Measurements from ENCODE around the gene BHLHE40.
"Not testable (repeated sequence)": the region's sequence is repeated elsewhere in the genome, so short reads cannot be mapped to it uniquely, and the experiment has no call there.

Gene BHLHE40

DNA sequence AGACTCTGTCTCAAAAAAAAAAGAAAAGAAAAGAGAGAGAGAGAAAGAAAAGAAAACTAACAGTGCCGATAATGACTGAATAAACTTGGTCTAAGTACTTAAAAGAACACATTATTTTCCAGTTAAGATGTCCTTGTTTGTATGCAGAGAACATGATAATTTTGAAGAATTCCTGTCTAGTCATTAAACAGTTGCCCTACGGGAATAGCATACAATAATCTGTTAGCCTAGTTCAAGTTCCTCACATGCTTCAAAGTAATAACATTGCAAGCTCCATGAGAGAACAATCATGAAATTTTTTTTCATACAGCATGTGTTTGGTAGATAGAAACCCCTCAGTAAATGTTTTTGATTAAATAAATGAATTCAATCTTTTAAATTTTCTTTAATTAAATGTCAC, 23.1 kb upstream of the BHLHE40 start:
- TF ChIP-seq, protein P1, sequence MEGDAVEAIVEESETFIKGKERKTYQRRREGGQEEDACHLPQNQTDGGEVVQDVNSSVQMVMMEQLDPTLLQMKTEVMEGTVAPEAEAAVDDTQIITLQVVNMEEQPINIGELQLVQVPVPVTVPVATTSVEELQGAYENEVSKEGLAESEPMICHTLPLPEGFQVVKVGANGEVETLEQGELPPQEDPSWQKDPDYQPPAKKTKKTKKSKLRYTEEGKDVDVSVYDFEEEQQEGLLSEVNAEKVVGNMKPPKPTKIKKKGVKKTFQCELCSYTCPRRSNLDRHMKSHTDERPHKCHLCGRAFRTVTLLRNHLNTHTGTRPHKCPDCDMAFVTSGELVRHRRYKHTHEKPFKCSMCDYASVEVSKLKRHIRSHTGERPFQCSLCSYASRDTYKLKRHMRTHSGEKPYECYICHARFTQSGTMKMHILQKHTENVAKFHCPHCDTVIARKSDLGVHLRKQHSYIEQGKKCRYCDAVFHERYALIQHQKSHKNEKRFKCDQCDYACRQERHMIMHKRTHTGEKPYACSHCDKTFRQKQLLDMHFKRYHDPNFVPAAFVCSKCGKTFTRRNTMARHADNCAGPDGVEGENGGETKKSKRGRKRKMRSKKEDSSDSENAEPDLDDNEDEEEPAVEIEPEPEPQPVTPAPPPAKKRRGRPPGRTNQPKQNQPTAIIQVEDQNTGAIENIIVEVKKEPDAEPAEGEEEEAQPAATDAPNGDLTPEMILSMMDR (conservative IDR thresholded peaks at IDR 0.05; ENCODE audit: low read depth) = no peak
- ChIA-PET POLR2A (ENCODE audit: low non-redundant PET) (no interaction called here), CTCF (no interaction called here)
- no peak overlapping the region for H3K27ac ChIP-seq
- no peak for DNase-seq (ENCODE audit: low spot score)

DNA sequence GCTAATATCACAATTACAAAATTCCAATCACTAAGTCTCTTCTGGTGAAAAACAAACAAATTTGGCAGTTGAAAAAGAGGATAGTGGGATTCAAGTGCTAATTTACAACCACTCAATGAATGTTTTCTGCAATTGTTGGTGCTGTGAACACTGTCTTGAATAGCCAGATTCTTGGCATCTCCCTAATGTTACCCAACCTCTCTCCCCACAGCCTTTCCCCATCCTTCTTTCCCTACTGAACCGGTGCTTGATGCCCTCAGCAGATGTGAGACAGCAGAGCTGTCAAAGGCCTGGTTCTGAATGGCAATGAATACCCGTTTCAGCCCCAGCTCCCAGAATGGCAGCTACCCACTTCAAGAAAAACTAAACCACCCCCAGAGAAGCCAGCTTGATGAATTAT, 22.5 kb upstream of the BHLHE40 start:
- TF ChIP-seq, protein P1 (conservative IDR thresholded peaks at IDR 0.05; ENCODE audit: low read depth) = no peak
- H3K27ac ChIP-seq = no peak overlapping the region
- POLR2A ChIA-PET (ENCODE audit: low non-redundant PET) = no interaction called here
- DNase-seq (ENCODE audit: low spot score) = no peak
- CTCF ChIA-PET = interaction anchor here (0.5 kb wide), 1 partner anchor 253 kb away, joined by 3 read pairs; no protein-coding TSS in a partner anchor

DNA sequence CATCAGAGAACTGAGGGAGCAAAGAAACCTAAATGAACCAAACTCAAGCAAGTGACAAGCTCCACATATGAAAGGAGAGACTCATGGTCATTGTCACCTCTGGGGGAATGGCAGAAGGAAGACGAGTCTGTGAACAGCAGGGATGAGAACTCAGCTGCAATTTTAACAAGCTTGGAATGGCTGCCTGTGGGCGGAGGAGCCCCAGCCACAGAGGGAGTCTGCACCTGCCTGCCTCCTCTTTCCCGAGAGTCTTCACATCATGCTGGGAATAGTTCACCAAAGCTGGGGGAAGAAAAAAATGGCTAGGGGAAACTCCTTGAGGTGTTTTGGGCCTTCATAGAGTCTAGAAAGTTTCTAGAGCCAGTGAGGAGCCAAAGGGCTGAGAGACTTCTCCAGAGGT, 21.3 kb upstream of the BHLHE40 start:
- TF ChIP-seq, protein P1 (conservative IDR thresholded peaks at IDR 0.05; ENCODE audit: low read depth) = no peak
- CTCF ChIA-PET = no interaction called here
- POLR2A ChIA-PET (ENCODE audit: low non-redundant PET) = no interaction called here
- DNase-seq (ENCODE audit: low spot score) = no peak
- no peak overlapping the region for H3K27ac ChIP-seq

DNA sequence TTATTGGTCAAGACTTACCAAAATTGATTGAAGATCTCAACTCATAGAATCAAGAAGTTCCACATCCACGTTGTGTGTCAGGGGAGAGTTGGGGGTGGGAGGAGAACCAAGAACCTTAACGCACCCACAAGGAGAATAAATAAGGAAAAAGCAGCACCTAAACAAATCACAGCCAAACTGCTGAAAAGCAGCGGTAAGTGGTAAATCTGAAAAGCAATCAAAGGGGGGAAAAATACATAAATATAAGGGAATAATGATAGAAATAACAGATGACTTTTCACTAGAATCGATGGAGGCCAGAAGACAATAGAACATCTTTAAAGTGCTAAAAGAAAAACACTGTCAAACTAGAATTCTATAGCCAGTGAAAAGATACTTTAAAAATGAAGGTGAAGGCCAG, 20.1 kb upstream of the BHLHE40 start:
- H3K27ac ChIP-seq = no peak overlapping the region
- POLR2A ChIA-PET (ENCODE audit: low non-redundant PET) = no interaction called here
- DNase-seq (ENCODE audit: low spot score) = no peak
- CTCF ChIA-PET = no interaction called here
- TF ChIP-seq, protein P1 (conservative IDR thresholded peaks at IDR 0.05; ENCODE audit: low read depth) = no peak

DNA sequence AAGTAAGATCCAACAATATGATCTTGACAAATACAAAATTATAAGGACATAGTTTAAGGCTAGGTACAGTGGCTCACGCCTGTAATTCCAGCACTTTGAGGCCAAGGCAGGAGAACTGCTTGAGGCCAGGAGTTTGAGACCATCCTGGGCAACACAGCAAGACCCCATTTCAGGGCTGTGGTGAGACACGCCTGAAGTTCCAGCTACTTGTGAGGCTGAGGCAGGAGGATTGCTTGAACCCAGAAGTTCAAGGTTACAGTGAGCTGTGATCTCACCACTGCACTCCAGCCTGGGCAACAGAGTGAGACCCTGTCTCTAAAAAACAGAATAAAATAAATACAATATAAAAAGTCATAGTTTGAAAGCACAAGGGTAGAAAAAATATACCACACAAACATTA, 17.4 kb upstream of the BHLHE40 start:
- H3K27ac ChIP-seq; POLR2A ChIA-PET (ENCODE audit: low non-redundant PET); DNase-seq (ENCODE audit: low spot score): not testable (repeated sequence)
- CTCF ChIA-PET = interaction anchor here (0.7 kb wide), 1 partner anchor 418 kb away, joined by 3 read pairs; no protein-coding TSS in a partner anchor

DNA sequence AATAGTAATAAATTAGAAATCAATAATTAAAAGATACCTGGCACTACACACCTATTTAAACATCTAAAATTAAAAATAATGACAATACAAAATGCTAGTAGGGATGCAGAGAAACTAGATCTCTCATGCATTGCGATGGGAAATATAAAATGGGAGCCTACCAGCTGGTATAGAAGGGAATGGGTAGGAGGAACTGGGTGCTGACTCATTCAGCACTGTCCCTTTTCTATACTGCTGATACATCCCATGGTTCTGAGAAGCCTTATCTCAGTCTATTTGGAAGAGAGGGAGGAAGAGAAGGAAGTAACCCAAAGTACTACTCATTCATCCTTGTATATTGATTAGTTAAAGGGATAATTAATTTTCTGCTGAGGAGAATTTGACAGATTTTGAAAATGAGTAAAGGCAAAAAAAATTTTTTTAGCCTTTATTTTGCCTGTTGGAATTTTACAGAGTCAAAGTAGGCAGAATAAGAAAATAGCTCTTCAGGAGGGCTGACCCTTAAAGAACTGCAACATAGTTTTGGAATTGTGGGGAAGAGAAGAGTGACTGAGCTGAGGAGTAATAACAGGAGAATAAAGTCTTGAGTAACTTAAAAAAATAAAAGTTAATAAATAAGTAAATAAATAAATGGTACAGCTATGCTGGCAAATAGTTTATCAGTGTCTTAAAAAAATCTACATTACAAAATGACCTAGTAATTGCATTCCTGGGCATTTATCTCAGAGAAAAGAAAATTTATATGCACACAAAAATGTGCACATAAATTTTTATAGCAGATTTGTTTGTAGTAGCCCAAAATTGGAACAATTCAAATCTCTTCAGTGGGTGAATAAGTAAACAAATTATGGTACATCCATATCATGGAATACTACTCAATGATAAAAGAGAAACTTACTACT, 15.3 kb upstream of the BHLHE40 start:
- CTCF ChIA-PET = interaction anchor here (0.7 kb wide), 1 partner anchor 157 kb away, joined by 3 read pairs; no protein-coding TSS in a partner anchor

DNA sequence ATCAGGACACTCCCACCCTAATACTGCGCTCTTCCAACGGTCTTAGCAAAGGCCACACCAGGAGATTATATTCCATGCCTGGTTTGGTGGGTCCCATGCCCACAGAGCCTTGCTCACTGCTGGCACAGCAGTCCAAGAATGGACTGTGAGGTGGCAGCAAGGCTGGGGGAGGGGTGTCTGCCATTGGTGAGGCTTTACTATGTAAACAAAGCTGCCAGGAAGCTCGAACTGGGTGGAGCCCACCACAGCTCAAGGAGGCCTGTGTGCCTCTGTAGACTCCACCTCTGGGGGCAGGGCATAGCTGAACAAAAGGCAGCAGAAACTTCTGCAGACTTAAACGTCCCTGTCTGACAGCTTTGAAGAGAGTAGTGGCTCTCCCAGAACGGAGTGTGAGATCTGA, 13.2 kb upstream of the BHLHE40 start:
- CTCF ChIA-PET = interaction anchor here (0.7 kb wide), 1 partner anchor 29 kb away, joined by 3 read pairs; no protein-coding TSS in a partner anchor
- H3K27ac ChIP-seq; POLR2A ChIA-PET (ENCODE audit: low non-redundant PET); DNase-seq (ENCODE audit: low spot score): not testable (repeated sequence)

More for the DNA sequence above, 15.3 kb upstream of the BHLHE40 start:
- TF ChIP-seq, protein P1 (conservative IDR thresholded peaks at IDR 0.05; ENCODE audit: low read depth) = no peak
- no peak overlapping the region for H3K27ac ChIP-seq
- DNase-seq (ENCODE audit: low spot score) = no peak
- POLR2A ChIA-PET (ENCODE audit: low non-redundant PET) = no interaction called here

DNA sequence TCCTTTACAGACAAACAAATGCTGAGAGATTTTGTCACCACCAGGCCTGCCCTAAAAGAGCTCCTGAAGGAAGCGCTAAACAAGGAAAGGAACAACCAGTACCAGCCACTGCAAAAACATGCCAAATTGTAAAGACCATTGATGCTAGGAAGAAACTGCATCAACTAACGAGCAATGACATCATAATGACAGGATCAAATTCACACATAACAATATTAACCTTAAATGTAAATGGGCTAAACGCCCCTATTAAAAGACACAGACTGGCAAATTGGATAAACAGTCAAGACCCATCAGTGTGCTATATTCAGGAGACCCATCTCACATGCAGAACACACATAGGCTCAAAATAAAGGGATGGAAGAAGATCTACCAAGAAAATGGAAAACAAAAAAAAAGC, 11.6 kb upstream of the BHLHE40 start:
- DNase-seq (ENCODE audit: low spot score); H3K27ac ChIP-seq; CTCF ChIA-PET; POLR2A ChIA-PET (ENCODE audit: low non-redundant PET): not testable (repeated sequence)

DNA sequence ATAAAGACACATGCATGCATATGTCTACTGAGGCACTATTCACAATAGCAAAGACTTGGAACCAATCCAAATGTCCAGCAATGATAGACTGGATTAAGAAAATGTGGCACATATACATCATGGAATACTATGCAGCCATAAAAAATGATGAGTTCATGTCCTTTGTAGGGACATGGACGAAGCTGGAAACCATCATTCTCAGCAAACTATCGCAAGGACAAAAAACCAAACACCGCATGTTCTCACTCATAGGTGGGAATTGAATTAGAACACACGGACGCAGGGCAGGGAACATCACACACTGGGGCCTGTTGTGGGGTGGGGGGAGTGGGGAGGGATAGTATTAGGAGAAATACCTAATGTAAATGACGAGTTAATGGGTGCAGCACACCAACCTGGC, 7.8 kb upstream of the BHLHE40 start:
- CTCF ChIA-PET; H3K27ac ChIP-seq; DNase-seq (ENCODE audit: low spot score); POLR2A ChIA-PET (ENCODE audit: low non-redundant PET): not testable (repeated sequence)
